T47D (cell line): ENCODE data around the gene CMIP.
A peak's percentile ranks its signal among the peaks of the same experiment; 100 is the strongest.

Experiments
- DNase-seq, 2 experiments: peaks; one replicate each; pipeline versions ENCODE4 v3.0.0 to v3.0.0-alpha.2; 2011 to 2012; ENCODE audit warnings: low read depth in 1 of 2, low spot score in 1 of 2
- JUND ChIP-seq: IDR thresholded peaks from 2 replicates; pipeline ENCODE4 v1.6.1; 2012; ENCODE audit warnings: low read depth
- in situ Hi-C: cut with HindIII; loops from 2 replicates; pipeline ENCODE4 v1.10.0; 2016; ENCODE audit warnings: low sequenced_read_pairs, low pct_unique_long_range_greater_than_20kb

Gene CMIP

DNA sequence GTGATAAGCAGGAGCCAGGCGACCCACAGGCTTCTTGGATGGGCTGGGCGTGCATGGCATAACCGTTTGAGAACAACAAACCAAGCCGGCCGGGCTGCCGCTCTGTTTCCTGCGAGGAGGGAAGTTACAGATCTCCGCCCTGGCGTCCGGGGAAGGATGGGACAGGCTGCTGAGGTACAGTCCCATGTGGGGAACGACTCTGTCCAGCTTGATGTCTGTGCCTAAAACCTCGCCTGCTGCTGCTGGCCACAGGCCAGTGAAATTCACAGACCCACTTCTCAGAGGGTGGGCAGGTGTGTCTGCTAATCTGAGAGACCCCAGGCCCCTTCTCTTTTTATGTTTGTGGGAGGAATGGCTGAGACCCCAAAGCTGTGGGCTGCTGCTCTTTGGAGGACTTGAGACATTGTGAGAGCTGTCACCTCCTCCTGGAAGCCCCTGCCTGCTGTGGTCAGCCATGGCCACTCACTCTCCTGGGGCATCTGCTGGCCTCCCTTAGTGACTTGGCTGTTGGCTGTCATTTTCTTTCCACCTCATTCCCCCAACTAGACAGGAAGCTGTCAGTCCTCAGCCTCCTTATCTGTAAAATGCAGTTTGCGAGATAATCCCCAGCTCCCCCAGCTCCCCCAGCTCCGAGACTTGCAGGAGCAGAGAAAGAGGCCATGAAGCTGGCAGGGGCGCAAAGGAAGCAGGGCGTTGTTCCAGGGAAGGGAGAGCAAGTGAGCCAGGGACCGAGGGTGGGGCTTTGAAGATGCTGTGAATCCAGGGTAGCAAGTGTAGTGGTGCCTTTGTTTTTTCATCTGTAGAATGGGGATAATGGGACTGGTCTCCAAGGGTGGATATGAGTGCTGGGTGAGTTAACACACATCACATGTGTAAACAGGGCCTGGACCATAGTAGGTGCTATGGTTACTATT is 51.0 kb downstream of the CMIP start:
- no peak for TF ChIP-seq JUND
- DNase-seq = no peak
- in situ Hi-C loops = no loop called here

- no peak for DNase-seq
- in situ Hi-C loops = no loop called here
- TF ChIP-seq JUND = no peak
These were observed 51.7 kb downstream of the CMIP start for GRCh38 chr16:81496321-81496720.

GRCh38 chr16:81496742-81497141 is 52.1 kb downstream of the CMIP start:
- no peak for DNase-seq
- in situ Hi-C loops = no loop called here
- no peak for TF ChIP-seq JUND

DNA sequence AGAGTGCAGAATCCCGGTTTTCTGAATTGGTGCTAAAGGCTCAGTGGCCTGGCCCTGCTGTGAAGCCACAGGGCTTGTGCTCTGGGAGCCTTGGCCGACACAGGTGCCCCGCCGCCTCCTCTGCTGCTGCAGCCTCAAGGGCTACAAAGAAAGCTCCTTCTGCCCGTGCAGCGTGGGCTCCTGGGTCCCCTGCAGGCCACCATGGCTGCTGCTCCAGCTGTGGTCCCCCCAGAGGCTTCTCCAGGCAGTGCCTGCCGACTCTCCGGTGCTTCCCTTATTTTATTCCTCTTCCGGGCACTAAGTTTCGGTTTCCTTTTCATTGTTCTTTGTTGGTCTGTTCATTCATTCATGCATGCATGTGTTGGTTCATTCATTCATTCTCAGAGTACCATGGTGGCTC is 53.1 kb downstream of the CMIP start:
- no peak for DNase-seq
- TF ChIP-seq JUND = no peak
- in situ Hi-C loops = no loop called here

GRCh38 chr16:81498351-81498750 is 53.7 kb downstream of the CMIP start:
- in situ Hi-C loops = no loop called here
- DNase-seq = no peak
- no peak for TF ChIP-seq JUND

- no peak for TF ChIP-seq JUND
- in situ Hi-C loops = no loop called here
- peak in 1 of 2 experiments; percentile 17 for DNase-seq
These were observed 55.2 kb downstream of the CMIP start for GRCh38 chr16:81499576-81500380.

DNA sequence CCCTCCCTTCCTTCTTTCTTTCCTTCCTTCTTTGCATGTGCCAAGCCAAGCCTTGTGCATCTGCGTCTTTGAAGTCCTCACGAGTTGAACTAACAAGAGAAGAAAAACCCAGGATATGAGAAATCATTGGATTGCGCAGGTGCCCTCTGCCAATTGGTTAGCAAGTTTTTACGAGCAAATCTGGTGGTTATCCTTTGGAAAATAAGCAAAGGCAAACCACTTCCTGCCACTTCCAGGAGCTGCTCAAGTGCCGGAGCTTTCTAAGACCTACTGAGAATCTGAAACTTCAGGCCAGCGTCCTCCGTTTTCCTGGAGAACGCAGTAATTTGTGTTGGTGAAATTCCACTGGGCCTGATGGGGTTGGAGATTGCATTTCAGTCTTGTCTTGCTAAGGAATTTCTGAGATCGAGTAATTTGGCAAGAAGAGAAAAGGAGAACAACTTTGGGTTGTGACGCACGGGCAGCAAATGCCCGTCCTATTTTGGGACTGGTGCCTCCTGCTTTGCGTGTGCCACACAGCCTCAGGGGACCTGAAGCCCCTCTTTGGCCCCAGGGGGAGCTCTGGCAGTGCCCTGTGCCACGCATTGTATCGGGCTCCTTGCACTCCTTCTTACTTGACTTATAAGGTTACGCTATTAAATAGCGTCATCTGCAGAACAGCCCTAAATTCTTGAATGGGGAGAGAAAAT is 56.4 kb downstream of the CMIP start:
- TF ChIP-seq JUND = no peak

GRCh38 chr16:81502396-81503070 is 57.9 kb downstream of the CMIP start:
- in situ Hi-C loops = no loop called here
- no peak for TF ChIP-seq JUND
- DNase-seq = no peak

More for the DNA sequence above, 56.4 kb downstream of the CMIP start:
- DNase-seq = no peak
- in situ Hi-C loops = no loop called here

GRCh38 chr16:81505011-81505661 is 60.5 kb downstream of the CMIP start:
- peak in 1 of 2 experiments; percentile 77 for DNase-seq
- TF ChIP-seq JUND = no peak
- in situ Hi-C loops = no loop called here

- no peak for TF ChIP-seq JUND
- in situ Hi-C loops = no loop called here
- no peak for DNase-seq
These were observed 64.8 kb downstream of the CMIP start for GRCh38 chr16:81509404-81509803.

DNA sequence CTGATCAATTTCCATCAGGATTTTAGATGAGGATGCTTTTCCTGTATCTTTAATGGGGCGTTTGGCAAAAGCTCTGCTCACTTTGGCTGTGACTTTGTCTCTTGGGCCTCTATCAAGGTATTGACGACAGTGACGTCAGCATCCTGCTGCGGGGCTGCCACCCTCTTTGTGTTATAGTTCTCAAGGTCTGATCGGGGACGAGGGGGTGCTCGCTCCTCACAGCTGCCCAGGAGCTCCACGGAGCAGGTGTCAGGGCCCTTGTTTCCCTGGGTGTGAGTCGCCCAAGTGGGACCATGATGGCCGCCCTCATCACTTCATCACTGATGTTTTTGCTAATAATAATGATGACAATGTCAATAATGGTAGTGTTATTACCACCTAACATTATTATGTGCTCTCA is 65.4 kb downstream of the CMIP start:
- in situ Hi-C loops = no loop called here
- no peak for DNase-seq
- TF ChIP-seq JUND = no peak

DNA sequence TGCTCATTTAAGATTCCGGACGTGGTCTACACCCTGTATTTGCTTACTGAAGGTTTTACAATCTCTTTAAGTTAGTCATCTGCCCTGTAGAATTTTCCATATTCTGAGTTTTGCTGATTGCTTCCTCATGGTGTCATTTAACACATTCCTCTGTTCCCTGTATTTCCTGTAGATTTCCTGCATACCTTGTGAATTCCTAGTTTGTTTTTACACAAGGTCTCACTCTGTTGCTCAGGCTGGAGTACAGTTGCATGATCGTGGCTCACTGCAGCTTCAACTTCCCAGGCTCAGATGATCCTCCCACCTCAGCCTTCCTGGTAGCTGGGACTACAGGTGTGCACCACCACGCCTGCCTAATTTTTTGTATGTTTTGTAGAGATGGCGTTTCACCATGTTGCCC is 66.8 kb downstream of the CMIP start:
- in situ Hi-C loops = no loop called here
- no peak for DNase-seq
- TF ChIP-seq JUND = no peak
